HG03558 (cell line): ENCODE measurements around the gene FOXP4.

ENCODE experiments used
- ATAC-seq: cut with Tn5 transposase; IDR thresholded peaks from one replicate; pipeline ENCODE4 v1.9.1; 2021; ENCODE audit warnings: moderate number of reproducible peaks; ENCODE audit not compliant: unreplicated experiment; ENCODE audit errors: extremely low read depth

The FOXP4 gene

GRCh38 chr6:41545703-41546474 lies at the start of gene FOXP4:
Gene FOXP4 (plus strand): TSS chr6:41546381. CDS start chr6:41565761, 19,380 bp downstream.
- ATAC-seq = peak; percentile 28

- ATAC-seq = no peak
Observed at GRCh38 chr6:41497573-41497972, 48.6 kb upstream of the FOXP4 start.

GRCh38 chr6:41497994-41498393 lies 48.2 kb upstream of the FOXP4 start:
- no peak for ATAC-seq

GRCh38 chr6:41498968-41499599 lies 47.1 kb upstream of the FOXP4 start:
- ATAC-seq = no peak

GRCh38 chr6:41500561-41500960 lies 45.6 kb upstream of the FOXP4 start:
- ATAC-seq = no peak

GRCh38 chr6:41502566-41502916 lies 43.6 kb upstream of the FOXP4 start:
- ATAC-seq = no peak

GRCh38 chr6:41502917-41503671 lies 43.1 kb upstream of the FOXP4 start:
- no peak for ATAC-seq

- ATAC-seq = no peak
Observed at GRCh38 chr6:41503827-41504465, 42.2 kb upstream of the FOXP4 start.

GRCh38 chr6:41504466-41505121 lies 41.6 kb upstream of the FOXP4 start:
- ATAC-seq = no peak

GRCh38 chr6:41505122-41506049 lies 40.8 kb upstream of the FOXP4 start:
- ATAC-seq = no peak

GRCh38 chr6:41508479-41508878 lies 37.7 kb upstream of the FOXP4 start:
- ATAC-seq = no peak

- no peak for ATAC-seq
Observed at GRCh38 chr6:41509580-41509979, 36.6 kb upstream of the FOXP4 start.

- ATAC-seq = no peak
Observed at GRCh38 chr6:41511443-41512060, 34.6 kb upstream of the FOXP4 start.

GRCh38 chr6:41512146-41512701 lies 34.0 kb upstream of the FOXP4 start:
- ATAC-seq = no peak

- no peak for ATAC-seq
Observed at GRCh38 chr6:41515995-41516394, 30.2 kb upstream of the FOXP4 start.

- no peak for ATAC-seq
Observed at GRCh38 chr6:41518118-41518517, 28.1 kb upstream of the FOXP4 start.

- no peak for ATAC-seq
Observed at GRCh38 chr6:41519305-41519744, 26.9 kb upstream of the FOXP4 start.
